Measurements from ENCODE around the gene SMIM38.

SMIM38 gene

GRCh38 chr11:69160296-69161116, 4.8 kb downstream of the SMIM38 start:
- no peak for DNase-seq

- DNase-seq = no peak
These were observed 5.3 kb downstream of the SMIM38 start for GRCh38 chr11:69161117-69161407.

DNA sequence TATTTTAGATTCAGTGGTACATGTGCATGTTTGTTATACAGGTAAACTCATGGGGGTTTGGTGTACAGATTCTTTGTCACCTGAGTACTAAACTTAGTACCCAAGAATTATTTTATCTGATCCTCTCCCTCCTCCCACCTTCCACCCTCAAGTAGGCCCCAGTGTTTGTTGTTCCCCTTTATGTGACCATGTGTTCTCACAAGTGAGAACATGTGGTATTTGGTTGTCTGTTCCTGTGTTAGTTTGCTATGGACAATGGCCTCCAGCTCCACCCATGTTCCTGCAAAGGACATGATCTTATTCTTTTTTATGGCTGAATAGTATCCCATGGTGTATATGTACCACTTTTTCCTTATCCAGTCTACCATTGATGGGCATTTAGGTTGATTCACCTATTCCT, 6.8 kb downstream of the SMIM38 start:
- no peak for DNase-seq

- no peak for DNase-seq
These were observed 8.1 kb downstream of the SMIM38 start for GRCh38 chr11:69163842-69164241.

DNA sequence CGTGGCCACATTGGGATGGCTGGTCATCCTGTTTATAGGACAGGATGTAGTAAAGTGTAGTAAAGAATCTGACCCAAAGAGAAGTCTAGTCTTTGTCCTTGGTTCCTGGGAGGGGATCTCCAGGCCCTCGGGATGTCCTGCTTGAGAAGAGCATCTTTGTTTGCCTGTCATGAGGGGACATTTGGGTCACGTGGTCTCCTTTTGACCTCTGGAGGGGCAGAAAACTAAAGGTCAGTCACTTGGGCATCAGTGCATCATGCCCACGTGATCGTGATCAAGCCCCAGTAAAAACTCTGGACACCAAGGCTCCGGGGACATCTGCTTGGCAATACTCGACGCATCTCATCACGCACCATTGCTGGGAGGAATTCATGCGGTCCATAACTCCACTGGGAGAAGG, 9.1 kb downstream of the SMIM38 start:
- no peak for DNase-seq

DNA sequence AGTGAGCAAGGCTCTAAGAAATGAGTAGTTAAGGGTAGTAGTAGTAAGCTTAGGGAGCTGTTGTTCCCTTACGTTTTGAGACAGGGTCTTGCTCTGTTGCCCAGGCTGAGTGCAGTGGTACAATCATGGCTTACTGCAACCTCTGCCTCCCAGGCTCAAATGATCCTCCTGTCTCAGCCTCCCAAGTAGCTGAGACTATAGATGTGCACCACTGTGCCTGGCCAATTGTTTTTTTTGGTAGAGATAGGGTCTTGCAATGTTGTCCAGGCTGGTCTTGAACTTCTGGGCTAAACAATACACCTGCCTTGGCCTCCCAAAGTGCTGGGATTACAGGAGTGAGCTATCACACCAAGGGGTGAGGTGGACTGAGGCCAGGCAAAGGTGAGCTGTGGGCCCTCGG, 10.0 kb downstream of the SMIM38 start:
- no peak for DNase-seq

DNA sequence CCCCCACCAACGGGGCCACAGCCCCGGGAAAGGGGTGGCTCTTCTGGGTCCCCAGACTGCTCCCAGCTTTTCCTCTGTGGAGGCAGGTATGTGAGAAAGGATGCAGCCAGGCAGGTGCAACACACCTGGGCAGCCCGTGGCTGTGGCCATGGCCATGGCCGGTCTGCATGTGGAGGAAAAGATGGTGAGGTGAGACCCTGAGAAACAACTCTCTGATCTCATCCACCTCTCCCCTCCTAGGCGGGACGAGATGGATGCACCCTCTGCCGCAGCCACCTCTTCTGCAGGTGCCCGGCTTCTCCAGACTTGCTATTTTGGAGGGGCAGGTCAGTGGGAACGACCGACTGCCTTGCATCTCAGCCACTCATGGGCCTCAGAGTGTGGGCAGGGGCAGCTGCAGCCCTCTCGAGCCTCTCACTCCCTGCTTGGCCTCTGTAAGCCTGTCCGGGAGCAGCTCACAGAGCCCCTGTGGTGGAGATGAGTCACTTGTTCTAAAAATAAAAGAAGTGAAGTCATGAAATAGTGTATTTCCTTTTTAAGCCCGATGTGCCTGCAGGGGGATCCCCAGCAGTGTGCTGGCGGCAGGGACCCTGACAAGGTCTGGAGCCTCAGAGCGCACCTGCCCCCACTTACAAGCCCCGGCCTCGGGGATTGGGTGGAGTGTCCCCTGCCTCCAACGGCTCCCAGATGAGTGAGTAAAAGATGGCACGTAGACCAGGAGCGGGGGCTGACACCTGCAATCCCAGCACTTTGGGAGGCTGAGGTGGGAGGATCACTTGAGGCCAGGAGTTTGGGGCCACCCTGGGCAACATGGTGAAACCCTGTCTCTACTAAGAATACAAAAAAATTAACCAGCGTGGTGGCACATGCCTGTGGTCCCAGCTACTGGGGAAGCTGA, 10.7 kb downstream of the SMIM38 start:
- DNase-seq = peak; percentile 90

- DNase-seq = no peak
These were observed 11.6 kb downstream of the SMIM38 start for GRCh38 chr11:69167130-69167915.

DNA sequence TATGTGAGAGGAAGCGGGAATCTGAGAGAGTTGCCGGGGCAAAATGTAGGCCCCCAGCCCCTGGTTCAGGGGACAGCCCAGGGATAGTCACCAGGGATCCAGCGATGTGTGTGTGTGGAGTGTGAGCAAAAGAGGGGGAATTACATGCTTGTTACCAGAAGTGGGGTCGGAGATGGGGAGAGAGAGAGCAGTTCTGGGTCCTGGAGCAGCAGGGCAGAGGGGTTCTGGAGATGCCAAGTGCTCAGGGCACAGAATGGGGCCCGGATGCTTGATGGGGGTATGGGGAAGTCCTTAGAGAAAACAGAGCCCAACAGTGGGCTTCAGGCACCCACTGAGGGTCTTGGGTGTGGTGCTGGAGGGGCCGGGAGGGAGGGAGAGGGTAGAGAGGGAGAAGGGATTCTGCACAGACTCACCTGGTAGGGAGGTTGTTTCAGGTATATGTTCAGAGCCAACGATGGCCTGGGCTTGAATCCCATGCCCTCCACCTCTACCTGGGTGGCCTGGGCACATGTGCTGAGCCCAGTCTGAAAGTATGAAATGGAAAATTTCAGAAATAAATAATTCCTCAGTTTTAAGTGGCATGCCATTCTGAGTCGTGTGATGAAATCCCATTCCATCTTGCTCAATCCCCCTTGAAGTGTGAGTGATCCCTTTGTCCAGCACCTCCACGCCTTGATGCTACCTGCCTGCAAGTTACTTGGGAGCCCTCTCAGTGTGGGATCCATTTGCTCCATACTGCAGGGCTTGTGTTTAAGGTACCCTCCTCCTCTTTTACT, 12.4 kb downstream of the SMIM38 start:
- peak; percentile 54 for DNase-seq

DNA sequence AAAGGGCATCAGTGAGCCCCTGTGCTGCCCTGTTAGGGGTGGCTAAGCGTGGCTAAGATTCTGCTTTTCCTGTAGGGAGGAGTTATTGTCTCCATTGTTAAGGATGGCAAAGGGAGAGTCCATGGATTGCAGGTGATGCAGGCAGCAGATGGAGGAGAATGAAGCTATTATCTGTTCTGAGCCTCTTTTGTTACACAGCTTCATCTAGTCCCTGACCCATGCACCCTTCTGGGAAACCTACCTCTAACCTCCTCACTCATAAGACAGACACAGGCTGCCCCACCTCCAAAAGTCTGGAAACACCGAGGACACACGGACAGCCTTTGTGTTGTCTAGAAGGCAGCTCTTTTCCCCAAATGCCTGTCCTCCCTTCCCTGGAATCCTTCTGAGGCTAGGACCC, 13.7 kb downstream of the SMIM38 start:
- DNase-seq = no peak

DNA sequence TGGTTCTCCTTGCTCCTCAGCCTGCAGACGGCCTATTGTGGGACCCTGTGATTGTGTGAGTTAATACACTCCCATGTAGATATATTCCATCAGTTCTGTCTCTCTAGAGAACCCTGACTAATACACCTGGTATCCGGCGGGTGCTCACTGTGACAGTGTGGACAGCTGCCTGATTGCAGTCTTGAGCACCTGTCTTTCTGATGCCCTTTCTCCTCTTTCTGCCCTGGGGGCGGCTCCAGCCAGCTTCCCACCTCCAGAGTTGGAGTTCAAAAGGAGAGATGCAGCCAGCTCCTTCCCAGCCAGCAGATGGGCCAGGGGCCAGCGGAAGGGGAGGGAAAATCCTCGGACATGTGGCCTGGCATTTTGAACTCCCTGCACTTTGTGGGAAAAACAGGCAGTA, 15.0 kb downstream of the SMIM38 start:
- DNase-seq = no peak

- DNase-seq = no peak
These were observed 15.9 kb downstream of the SMIM38 start for GRCh38 chr11:69171476-69172240.

- no peak for DNase-seq
These were observed 16.9 kb downstream of the SMIM38 start for GRCh38 chr11:69172674-69173073.

- peak; percentile 32 for DNase-seq
These were observed 17.6 kb downstream of the SMIM38 start for GRCh38 chr11:69173331-69173730.

DNA sequence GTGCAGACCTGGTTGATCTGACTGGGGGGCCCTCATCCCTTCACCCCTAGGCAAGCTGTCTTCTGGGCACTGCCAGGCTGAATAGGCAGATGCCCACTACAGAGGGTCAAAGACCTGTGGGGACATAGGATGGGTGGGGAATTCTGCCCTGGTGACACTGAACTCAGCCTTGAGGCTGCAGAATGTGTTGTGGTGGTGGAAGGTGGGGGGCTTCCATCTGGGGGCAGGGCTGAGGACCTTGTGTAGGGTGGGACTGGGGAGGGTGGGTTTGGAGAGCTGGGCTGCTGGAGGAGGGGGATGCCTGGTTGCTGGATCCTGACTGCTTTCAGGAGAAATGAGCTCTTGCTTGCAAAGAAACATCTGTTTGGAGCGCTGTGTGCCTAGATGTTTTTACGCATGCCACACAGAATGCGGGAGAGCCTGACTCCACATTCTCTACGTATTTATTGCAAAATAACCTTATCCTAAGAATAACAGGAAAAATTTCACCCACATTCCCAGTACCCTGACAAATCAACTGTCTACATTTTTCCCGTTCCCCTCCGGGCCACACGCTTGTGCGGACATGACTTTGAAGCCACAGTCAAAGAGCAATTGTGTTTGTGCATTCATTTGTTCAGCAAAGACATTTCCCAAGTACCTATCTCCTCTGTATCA, 18.3 kb downstream of the SMIM38 start:
- peak; percentile 73 for DNase-seq

DNA sequence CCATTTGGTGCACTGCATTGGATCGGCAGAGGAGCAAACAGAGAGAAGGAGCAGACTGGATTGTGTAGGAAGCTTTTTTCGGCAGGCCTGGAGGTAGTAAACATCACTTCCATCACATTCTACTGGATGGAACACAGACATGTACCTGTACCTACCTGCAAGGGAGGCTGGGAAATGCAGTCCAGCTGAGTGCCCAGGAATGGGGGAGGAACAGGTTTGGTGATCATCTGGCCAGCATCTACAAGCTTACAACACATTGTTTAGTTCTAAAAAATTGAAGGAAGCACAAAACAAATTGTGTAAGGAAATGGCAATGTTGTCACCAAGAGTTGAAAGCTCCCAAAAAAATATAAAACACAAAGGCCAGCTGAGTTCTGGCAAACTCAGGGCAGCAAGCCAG, 19.1 kb downstream of the SMIM38 start:
- no peak for DNase-seq

DNA sequence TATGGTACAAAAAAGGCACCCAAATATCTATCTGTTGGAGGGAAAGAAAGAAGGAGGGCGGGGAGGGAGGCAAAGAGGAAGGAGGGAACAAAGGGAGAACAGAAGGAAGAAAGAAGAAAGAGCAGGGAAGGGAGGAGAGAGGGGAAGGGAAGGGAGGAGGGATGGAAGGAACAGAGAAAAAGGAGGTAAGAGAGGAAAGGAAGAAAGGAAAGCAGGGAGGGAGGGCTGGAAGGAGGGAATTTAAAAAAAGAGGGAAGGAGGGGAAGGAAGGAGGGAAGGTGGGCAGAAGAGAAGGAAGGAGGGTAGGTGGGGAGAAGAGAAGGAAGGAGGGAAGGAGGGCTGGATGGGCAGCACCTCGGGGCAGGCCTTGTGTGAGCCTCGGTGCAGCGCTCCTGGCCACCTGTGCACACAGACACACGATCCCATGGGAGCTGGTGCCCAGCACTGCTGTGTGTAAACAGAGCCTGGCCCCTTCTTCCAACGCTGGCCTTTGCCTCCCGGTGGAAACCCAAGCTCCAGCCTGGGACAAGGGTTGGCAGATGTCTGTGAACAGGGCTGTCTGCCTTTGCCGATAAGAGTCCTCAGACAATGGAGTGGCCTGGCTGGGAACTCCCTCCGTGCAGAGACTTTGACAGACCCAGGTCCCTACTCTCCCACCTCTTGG, 23.2 kb downstream of the SMIM38 start:
- no peak for DNase-seq

DNA sequence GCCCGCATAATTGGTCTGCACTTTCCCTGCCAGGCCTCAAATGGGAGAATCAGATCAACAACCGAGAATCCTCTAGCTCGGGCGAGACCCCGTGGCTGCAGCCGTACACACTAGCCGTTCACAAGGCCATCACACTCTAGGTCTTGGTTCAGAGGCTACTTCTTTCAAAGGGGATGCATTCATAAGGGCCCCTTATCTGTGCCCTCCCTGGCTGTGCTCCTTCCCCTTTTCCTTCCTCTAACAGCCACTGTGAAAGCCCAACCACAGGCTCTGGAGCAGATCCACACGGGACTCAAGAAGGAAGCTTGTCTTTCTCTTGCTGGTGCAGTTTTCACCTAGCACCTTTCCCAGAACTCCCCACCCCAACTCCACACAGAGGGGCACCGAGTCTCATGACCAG, 24.5 kb downstream of the SMIM38 start:
- DNase-seq = no peak

DNA sequence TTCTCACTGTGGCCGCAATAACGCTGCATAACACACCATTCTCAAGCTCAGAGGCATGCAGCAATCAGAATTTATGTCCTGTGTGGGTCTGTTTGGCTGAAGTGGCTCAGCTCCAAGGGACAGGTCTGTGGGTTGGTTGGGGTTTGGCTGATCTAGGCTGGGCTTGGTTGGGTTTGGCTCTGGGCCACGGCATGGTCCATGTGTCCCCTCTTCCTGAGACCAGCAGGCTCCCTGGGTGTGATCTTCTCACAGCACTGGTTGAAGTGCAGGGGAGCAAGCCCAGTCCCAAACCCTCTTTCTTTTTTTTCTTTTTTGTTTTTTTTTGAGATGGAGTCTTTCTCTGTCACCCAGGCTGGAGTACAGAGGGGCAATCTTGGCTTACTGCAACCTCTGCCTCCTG, 25.0 kb downstream of the SMIM38 start:
- DNase-seq = no peak

- no peak for DNase-seq
These were observed 27.9 kb downstream of the SMIM38 start for GRCh38 chr11:69183613-69184012.

All from fibroblast of skin of scalp (primary cell).